ENCODE measurements around the gene WDR88.

DNA sequence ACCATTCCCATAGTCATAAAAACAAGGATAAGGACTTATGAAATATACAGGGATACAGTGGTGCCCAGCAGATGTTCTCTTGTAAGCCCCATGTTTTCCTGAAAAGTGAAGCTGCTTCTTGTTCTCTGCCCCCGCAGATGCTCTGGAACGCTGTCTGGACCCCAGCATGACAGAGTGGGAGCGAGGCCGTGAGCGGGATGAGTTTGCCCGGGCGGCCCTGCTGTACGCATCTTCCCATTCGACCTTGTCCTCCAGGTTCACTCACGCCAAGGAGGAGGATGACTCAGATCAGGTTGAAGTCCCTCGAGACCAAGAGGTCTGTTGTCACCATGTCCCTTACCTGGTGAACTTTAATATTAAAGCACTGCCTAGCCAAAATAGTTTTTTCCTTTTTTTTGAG is 20.3 kb upstream of the WDR88 start:
- no peak for TF ChIP-seq POLR2A (IDR thresholded peaks at IDR 0.05)
- TF ChIP-seq, protein P1, sequence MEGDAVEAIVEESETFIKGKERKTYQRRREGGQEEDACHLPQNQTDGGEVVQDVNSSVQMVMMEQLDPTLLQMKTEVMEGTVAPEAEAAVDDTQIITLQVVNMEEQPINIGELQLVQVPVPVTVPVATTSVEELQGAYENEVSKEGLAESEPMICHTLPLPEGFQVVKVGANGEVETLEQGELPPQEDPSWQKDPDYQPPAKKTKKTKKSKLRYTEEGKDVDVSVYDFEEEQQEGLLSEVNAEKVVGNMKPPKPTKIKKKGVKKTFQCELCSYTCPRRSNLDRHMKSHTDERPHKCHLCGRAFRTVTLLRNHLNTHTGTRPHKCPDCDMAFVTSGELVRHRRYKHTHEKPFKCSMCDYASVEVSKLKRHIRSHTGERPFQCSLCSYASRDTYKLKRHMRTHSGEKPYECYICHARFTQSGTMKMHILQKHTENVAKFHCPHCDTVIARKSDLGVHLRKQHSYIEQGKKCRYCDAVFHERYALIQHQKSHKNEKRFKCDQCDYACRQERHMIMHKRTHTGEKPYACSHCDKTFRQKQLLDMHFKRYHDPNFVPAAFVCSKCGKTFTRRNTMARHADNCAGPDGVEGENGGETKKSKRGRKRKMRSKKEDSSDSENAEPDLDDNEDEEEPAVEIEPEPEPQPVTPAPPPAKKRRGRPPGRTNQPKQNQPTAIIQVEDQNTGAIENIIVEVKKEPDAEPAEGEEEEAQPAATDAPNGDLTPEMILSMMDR (IDR thresholded peaks at IDR 0.05), result no peak
